Colon (tissue), 2 donors: ENCODE data around the gene MACROH2A1.

Experiments used
- FAIRE-seq: peaks from 2 replicates; lab custom pipeline; 2012; peaks lifted over from hg19 to GRCh38; lab: Jason Lieb, UNC
- donor health status: control.
- donor health status: control.

Gene MACROH2A1

GRCh38 chr5:135435467-135436330, 36.7 kb upstream of the MACROH2A1 start:
- FAIRE-seq = no peak

GRCh38 chr5:135434591-135435466, 35.8 kb upstream of the MACROH2A1 start:
- no peak for FAIRE-seq

GRCh38 chr5:135433681-135434426, 34.8 kb upstream of the MACROH2A1 start:
- FAIRE-seq = no peak

GRCh38 chr5:135432113-135432512, 33.1 kb upstream of the MACROH2A1 start:
- no peak for FAIRE-seq

GRCh38 chr5:135430135-135430437, 31.1 kb upstream of the MACROH2A1 start:
- no peak for FAIRE-seq

- no peak for FAIRE-seq
Observed at GRCh38 chr5:135429301-135430134, 30.5 kb upstream of the MACROH2A1 start.

GRCh38 chr5:135428586-135428985, 29.6 kb upstream of the MACROH2A1 start:
- no peak for FAIRE-seq

- no peak for FAIRE-seq
Observed at GRCh38 chr5:135426102-135427082, 27.4 kb upstream of the MACROH2A1 start.

- FAIRE-seq = no peak
Observed at GRCh38 chr5:135425641-135426040, 26.6 kb upstream of the MACROH2A1 start.

GRCh38 chr5:135423846-135424168, 24.8 kb upstream of the MACROH2A1 start:
- no peak for FAIRE-seq

- FAIRE-seq = no peak
Observed at GRCh38 chr5:135423146-135423845, 24.3 kb upstream of the MACROH2A1 start.

GRCh38 chr5:135422419-135422818, 23.4 kb upstream of the MACROH2A1 start:
- peak; percentile 57 for FAIRE-seq

GRCh38 chr5:135417083-135417482, 18.1 kb upstream of the MACROH2A1 start:
- peak; percentile 36 for FAIRE-seq

- no peak for FAIRE-seq
Observed at GRCh38 chr5:135405082-135405481, 6.1 kb upstream of the MACROH2A1 start.

GRCh38 chr5:135402031-135402430, 3.0 kb upstream of the MACROH2A1 start:
- no peak for FAIRE-seq

GRCh38 chr5:135400866-135401265, 1.8 kb upstream of the MACROH2A1 start:
- no peak for FAIRE-seq

- FAIRE-seq = no peak
Observed at GRCh38 chr5:135399794-135400542, 937 bp upstream of the MACROH2A1 start.

- FAIRE-seq = no peak
Observed at GRCh38 chr5:135398160-135398854, 724 bp downstream of the MACROH2A1 start.

GRCh38 chr5:135397084-135397483, 1.9 kb downstream of the MACROH2A1 start:
- FAIRE-seq = no peak
